Measurements from ENCODE around the gene ACTMAP.

- no peak for TF ChIP-seq EZH2 (IDR thresholded peaks at IDR 0.05)
- TF ChIP-seq EZH2phosphoT487 (IDR thresholded peaks at IDR 0.05) = no peak
These were observed 58.1 kb downstream of the ACTMAP start for GRCh38 chr19:40692212-40692551.
